ENCODE measurements around the gene MDK.

The MDK gene

DNA sequence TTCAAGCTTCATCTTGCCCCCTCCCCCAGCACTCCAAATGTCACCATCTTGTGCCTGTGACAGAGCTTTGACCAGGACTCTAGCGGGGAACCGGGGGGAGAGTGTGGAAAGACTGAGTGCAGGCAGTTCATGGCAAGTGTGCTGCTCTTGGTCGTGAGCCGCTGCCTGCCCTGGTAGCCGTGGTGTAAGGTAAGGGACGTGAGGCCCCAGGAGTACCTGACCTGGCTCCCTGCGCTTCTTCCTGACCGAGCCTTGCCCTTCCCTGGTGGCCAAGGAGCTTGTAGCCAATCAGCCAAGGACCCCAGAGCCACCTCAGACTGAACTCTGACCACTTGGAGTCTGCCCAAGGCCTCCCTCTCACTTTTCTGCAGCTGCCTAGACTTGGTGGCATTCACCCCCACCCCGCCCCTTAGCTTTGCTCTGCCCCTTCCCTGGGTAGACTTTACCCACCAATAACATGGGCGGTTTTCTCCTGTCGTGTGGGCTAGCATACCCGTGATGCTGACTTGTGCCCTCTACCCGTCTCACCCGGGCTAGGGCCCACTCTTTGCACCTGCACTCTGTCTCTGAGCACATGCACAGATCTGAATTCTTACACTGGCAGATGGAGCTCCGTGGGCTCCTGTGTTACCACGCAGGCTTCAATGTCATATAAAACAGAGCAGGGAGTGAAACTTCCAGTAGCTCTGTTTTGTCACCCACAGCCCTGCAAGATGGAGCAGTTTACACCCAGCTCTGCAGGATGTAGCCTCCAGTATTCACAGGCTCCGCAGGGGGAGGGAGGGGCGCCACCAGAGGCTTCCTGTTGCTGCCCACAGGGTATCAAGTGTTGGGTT, 32.7 kb upstream of the MDK start:
- no peak for DNase-seq

DNA sequence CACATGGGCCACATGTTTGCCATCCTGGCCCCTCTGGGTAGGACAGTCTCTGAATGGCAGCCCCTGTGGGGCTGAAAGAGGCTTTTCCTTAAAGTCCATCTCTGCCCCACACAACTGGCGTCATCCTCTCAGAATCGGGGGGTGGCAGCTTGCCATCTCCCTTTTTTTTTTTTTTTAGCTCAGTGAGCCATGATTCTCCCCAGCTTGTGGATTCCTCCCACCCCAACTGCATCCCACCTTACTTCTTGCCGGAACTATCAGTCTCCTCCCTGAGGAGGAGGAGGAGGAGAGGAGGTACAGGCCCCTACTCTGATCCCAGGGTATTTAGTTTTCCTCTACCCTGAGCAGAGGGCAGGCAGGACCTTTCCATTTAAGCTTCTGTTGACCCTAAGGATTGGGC, 30.8 kb upstream of the MDK start:
- no peak for DNase-seq

DNA sequence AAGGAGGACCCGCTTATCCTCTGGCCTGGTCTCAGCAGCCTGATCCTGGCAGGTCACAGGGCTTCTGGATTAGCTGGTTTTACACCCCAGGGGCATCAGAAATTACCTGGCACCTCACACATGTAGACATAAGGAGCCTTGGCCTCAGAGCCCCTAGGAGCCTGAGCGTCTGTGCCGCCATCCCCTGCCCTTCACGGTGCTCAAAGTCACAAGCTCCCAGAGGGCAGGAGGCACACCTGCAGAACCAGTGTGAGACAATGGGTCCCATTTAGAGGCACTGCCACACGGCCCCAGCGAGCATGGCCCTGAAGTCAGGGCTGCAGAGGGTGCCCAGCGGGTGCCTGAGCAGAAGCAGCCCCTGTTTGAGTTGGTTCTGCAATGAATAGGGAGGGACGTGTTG, 30.3 kb upstream of the MDK start:
- no peak for DNase-seq

DNA sequence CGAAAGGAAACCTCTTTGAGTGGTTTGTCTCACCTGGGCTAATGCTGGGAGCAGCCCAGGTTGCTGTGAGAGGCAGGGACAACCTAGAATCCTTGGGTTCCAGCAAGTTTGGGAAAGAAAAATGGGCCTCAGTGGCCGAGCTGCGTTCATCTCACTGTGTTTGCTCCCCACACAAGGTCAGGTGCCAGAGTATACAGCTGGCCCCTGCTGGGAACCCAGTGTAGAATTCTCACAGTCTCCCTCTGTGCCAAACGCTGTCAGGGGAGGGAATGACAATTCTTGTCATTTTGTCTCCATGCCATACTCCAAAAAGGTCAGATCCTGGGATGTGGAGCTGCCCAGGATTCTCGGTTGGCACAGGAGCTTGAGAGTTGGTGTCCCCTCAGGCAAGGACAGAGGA, 29.9 kb upstream of the MDK start:
- no peak for DNase-seq

DNA sequence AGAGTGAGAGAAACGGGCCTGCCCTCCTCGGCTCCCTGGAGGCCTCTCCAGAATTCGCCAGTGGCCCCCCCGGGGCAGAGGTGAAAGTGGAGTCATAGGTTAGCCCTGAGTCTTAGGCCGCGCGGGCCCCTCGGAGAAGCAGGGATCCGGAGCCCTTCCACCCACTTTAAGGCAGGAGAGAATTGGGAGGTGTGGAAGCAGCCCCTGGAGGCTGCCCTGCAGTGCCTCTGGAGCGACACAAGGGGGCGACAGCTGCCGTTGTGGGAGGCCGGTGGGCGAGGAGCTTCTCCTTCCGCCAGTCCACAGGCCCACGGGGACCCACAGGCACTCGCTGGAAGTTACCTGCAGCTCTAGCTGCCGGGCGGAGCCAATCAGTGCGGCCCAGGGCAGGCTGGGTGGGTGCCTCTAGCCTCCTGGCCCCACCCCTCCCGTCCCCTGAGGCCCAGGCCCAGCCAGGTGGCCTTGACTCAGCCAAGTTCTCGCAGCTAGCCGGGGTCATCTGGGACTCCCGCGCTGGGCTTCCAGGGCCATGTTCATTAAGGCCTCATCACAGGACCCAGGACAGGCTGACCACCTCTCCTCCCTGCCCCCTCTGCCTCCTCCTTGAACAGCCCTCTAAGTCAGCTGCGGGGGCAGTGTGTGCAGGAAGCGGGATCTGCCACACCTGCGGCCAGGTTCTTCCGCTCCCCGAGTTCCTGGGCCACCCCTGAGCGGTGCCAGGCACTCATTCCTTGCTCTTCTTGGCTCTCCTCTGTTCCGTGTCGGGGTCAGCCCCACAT, 29.2 kb upstream of the MDK start:
- no peak for DNase-seq

DNA sequence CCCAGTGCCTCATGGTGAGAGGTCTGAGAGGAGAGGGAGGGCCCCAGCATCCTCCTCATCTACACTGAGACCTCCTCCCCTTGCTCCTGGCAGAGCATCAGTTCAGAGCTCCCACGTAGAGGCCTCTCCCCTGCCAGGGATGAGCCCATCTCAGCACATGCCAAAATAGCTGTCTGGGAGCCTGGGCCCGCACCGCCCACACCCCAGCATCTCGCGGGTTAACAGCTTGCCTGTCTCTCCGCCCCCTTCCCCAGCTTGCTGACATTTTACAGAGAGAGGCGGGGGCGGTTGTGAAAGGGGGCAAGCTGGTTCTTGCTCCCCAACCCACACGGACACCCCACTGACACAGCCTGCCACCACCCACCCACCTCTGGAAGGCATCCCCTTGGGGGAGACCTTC, 27.8 kb upstream of the MDK start:
- DNase-seq, result no peak

- DNase-seq, result no peak
These were observed 24.5 kb upstream of the MDK start for GRCh38 chr11:46356924-46357482.

GRCh38 chr11:46357483-46357936, 24.0 kb upstream of the MDK start:
- no peak for DNase-seq

GRCh38 chr11:46359953-46360352, 21.5 kb upstream of the MDK start:
- no peak for DNase-seq

DNA sequence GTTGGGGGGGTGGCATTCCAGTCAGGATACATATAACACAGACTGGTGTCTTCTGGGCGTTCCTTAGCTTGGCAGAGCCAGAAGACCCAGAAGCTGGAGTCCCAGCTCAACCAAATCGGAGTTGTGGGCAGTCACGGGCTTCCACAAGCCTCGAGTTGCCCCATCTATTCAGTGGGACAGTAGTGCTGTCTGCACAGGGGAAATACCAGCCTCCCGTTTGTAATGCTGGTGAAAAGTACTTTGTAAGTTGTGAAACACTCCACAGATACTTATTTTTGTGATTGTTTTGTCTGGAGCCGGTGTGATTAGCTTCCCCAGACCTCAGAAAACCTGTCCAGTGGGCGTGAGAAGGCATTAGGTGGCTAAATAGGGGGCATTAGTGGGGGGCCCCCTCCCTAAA, 20.6 kb upstream of the MDK start:
- no peak for DNase-seq

- DNase-seq, result peak; percentile 45
These were observed 19.9 kb upstream of the MDK start for GRCh38 chr11:46361283-46362155.

DNA sequence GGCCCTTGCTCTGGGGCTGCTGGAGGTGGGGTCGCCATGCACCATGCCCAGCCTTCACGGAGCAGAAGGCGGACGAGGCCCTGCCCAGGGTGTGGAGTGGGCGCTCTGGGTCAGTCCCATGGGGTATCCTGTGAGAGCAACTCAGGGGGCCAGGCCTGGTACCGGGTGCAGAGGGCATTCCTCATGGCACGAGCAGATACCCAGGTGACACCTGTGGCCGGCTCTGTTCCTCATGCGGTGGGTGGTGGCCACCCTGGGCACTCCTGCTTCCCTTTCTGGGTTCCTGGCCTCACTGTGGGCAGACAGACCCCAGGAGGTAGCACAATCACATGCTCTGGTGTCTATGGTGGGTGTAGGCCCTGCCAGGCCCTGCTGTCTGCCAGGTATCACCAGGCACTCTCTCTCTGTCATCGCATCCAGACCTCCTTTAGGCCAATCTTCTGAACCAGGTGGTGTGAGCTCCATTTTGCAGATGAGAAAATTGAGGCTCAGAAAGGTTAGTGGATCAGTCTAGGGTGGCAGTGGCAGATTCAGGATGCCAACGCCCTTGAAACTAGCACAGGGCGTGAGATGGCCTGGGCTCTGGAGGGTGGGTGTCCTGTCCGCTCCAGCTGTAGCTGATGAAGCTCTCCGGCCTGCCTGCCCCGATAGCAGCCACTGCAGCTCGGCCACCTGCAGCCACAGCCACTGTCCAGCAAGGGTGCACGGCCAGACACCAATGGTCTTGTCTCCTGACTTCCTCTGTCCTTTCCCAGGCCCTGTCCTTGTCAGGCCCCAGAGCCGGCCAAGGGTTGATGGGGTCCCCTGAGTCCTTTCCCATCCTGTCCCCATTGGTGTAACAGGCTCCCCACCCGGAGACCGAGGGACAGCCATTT, 19.1 kb upstream of the MDK start:
- DNase-seq, result no peak

- DNase-seq, result no peak
These were observed 18.4 kb upstream of the MDK start for GRCh38 chr11:46363031-46363407.

GRCh38 chr11:46363455-46364005, 17.9 kb upstream of the MDK start:
- DNase-seq, result no peak

- no peak for DNase-seq
These were observed 17.4 kb upstream of the MDK start for GRCh38 chr11:46364056-46364455.

GRCh38 chr11:46364791-46365190, 16.7 kb upstream of the MDK start:
- DNase-seq, result no peak

GRCh38 chr11:46366260-46366659, 15.2 kb upstream of the MDK start:
- DNase-seq, result no peak

- DNase-seq, result no peak
These were observed 14.8 kb upstream of the MDK start for GRCh38 chr11:46366661-46367161.

DNA sequence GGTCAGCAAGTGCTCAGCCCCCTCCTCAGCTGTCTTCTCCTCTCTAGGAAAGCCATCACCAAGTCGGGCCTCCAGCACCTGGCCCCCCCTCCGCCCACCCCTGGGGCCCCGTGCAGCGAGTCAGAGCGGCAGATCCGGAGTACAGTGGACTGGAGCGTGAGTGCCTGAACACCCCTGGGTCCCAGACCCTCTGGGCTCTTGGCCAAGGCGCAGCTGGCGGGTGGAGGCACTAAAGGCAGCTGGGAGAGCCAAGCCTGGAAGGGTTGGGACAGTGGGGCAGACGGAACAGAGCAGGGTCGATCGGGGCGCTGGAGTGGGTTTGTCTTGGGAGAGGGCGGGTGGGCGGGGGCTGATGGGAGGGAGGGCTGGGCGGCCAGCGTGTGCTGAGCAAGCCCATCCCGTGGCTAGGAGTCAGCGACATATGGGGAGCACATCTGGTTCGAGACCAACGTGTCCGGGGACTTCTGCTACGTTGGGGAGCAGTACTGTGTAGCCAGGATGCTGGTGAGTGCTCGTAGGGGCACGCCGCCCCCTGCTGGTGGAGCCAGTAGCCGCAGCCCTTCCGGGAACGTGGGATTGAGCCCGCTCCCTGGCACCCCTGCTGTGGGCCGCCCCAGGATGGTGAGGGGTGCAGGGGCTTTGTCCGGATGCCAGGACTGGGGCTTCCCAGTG, 14.1 kb upstream of the MDK start:
- peak; percentile 53 for DNase-seq

GRCh38 chr11:46367916-46368267, 13.6 kb upstream of the MDK start:
- DNase-seq, result no peak

Data from NCI-H1694 (cell line).